HepG2 (cell line): ENCODE results near the gene AHSG. TPM values are rescaled to one million over a fixed set of nuclear protein-coding genes. Genes with fewer than 3 reads are reported as not detected.
A peak's percentile ranks its signal among the peaks of the same experiment; 100 is the strongest.

Experiments
- AGO2 ChIP-seq: fragments of 200-400 bp; formaldehyde crosslinking; optimal IDR thresholded peaks from 2 replicates; pipeline ENCODE3; 2017; ENCODE audit warnings: mild to moderate bottlenecking, low read depth, low read length, moderate library complexity
- DNMT3B ChIP-seq: conservative IDR thresholded peaks from 2 replicates; pipeline ENCODE4 v1.6.1; 2016; ENCODE audit warnings: missing biosample characterization, control low read depth
- FOXA3 ChIP-seq: IDR thresholded peaks from 2 replicates; pipeline ENCODE4 v1.6.1; 2016; ENCODE audit warnings: missing genetic modification reagents, missing compliant biosample characterization
- HES4 ChIP-seq: sonication (generic); formaldehyde crosslinking; IDR thresholded peaks from 2 replicates; pipeline ENCODE4 v1.9.0; 2021; ENCODE audit warnings: mild to moderate bottlenecking, missing genetic modification reagents, borderline replicate concordance
- HHEX ChIP-seq: IDR thresholded peaks from 2 replicates; pipeline ENCODE4 v1.6.1; 2016; ENCODE audit warnings: control low read depth
- HOMEZ ChIP-seq: IDR thresholded peaks from 2 replicates; pipeline ENCODE4 v1.6.1; 2016; ENCODE audit warnings: low read depth
- HOXA7 ChIP-seq: sonication (generic); formaldehyde crosslinking; IDR thresholded peaks from 2 replicates; pipeline ENCODE4 v1.8.1; 2022; ENCODE audit warnings: mild to moderate bottlenecking, missing genetic modification reagents, moderate library complexity
- IRF2 ChIP-seq: IDR thresholded peaks from 2 replicates; pipeline ENCODE4 v1.6.1; 2018; ENCODE audit warnings: missing genetic modification reagents, missing compliant biosample characterization
- ISX ChIP-seq: sonication (generic); formaldehyde crosslinking; conservative IDR thresholded peaks from 2 replicates; pipeline ENCODE4 v1.5.0; 2020; ENCODE audit warnings: missing genetic modification reagents
- POGZ ChIP-seq: sonication (generic); formaldehyde crosslinking; IDR thresholded peaks from 2 replicates; pipeline ENCODE4 v1.4.0; 2020; ENCODE audit warnings: mild to moderate bottlenecking, missing genetic modification reagents
- POLR2A ChIP-seq, 2 experiments: IDR thresholded peaks; 2 replicates each; pipeline ENCODE4 v1.6.1; 2011; ENCODE audit warnings: low read depth in 2 of 2, low read length in 2 of 2, mild to moderate bottlenecking in 1 of 2, moderate library complexity in 1 of 2; ENCODE audit not compliant: insufficient read depth in 1 of 2
- POLR2G ChIP-seq: fragments of 200-400 bp; formaldehyde crosslinking; IDR thresholded peaks from 2 replicates; pipeline ENCODE4 v1.6.1; 2018; ENCODE audit warnings: mild to moderate bottlenecking, low read depth, low read length, moderate library complexity
- PRPF4 ChIP-seq: fragments of 200-400 bp; formaldehyde crosslinking; IDR thresholded peaks from 2 replicates; pipeline ENCODE4 v1.6.1; 2016; ENCODE audit warnings: low read length, low read depth; ENCODE audit not compliant: poor library complexity, severe bottlenecking
- TP53 ChIP-seq: sonication (generic); formaldehyde crosslinking; conservative IDR thresholded peaks from 2 replicates; pipeline ENCODE4 v1.4.0; 2020; ENCODE audit warnings: missing genetic modification reagents
- ZBTB3 ChIP-seq: sonication (generic); formaldehyde crosslinking; IDR thresholded peaks from 2 replicates; pipeline ENCODE4 v1.4.0; 2020; ENCODE audit warnings: low read depth, mild to moderate bottlenecking, moderate library complexity, missing genetic modification reagents, borderline replicate concordance
- ZBTB39 ChIP-seq: sonication (generic); formaldehyde crosslinking; IDR thresholded peaks from 2 replicates; pipeline ENCODE4 v1.5.0; 2020; ENCODE audit warnings: missing genetic modification reagents
- ZNF34 ChIP-seq: sonication (generic); formaldehyde crosslinking; IDR thresholded peaks from 2 replicates; pipeline ENCODE4 v1.4.0; 2020; ENCODE audit warnings: mild to moderate bottlenecking, missing genetic modification reagents, borderline replicate concordance
- ZNF512B ChIP-seq: sonication (generic); formaldehyde crosslinking; IDR thresholded peaks from 2 replicates; pipeline ENCODE4 v1.5.1; 2020; ENCODE audit warnings: missing genetic modification reagents, mild to moderate bottlenecking, borderline replicate concordance
- ZNF550 ChIP-seq: sonication (generic); formaldehyde crosslinking; IDR thresholded peaks from 2 replicates; pipeline ENCODE4 v1.4.0; 2020; ENCODE audit warnings: mild to moderate bottlenecking, missing genetic modification reagents, borderline replicate concordance
- ZNF749 ChIP-seq: sonication (generic); formaldehyde crosslinking; IDR thresholded peaks from 2 replicates; pipeline ENCODE4 v1.8.0; 2022; ENCODE audit warnings: mild to moderate bottlenecking, missing genetic modification reagents, moderate library complexity, borderline replicate concordance
- ZUFSP ChIP-seq: sonication (generic); formaldehyde crosslinking; IDR thresholded peaks from 2 replicates; pipeline ENCODE4 v1.9.0; 2021; ENCODE audit warnings: missing genetic modification reagents, mild to moderate bottlenecking, borderline replicate concordance
- polyA plus RNA-seq, 8 experiments: library from polyadenylated mRNA; depleted of rRNA in 3 of 8; stranded (reverse) in 7 of 8; unstranded in 1 of 8; fragments of >200 nt; fragmentation: Illumina TruSeq in 4 of 8; extraction: Trizol in 4 of 8; gene quantifications; 2 replicates each; pipeline versions ENCODE4 v1.2.1 to v1.2.3, GENCODE V29; 2011 to 2016; ENCODE audit warnings: low read depth in 4 of 8, missing spikeins in 1 of 8, mixed read lengths in 1 of 8; ENCODE audit not compliant: insufficient read depth in 1 of 8
- total RNA-seq, 5 experiments: library from RNA; depleted of rRNA; stranded (reverse); fragments of >200 nt; fragmentation: Illumina TruSeq; extraction: Trizol; gene quantifications; 2 replicates each; pipeline ENCODE4 v1.2.3, GENCODE V29; 2016; ENCODE audit warnings: low read depth in 1 of 5

Gene AHSG
- total and polyA plus RNA-seq, 2 of the 13 experiments (the other 11 are each of a cell fraction or from before 2014, with no cell fraction given) = 2,043 to 19,152 TPM

GRCh38 chr3:186620213-186621092 is 7.6 kb downstream of the AHSG start (continued):
- TF ChIP-seq ZUFSP (CRISPR knock-in tag) = no peak
- TF ChIP-seq ZNF34 (CRISPR knock-in tag) = no peak
- peak; percentile 88 for TF ChIP-seq HES4 (CRISPR knock-in tag)
- TF ChIP-seq HHEX (CRISPR knock-in tag) = no peak
- peak; percentile 25; the same call in 1 of the 2 replicates for TF ChIP-seq FOXA3 (CRISPR knock-in tag)
- TF ChIP-seq ZBTB39 (CRISPR knock-in tag) = peak; percentile 70; the same call in 1 of the 2 replicates
- 0 out of 2 replicates have a peak, but pooled peaks have one; percentile 27 for TF ChIP-seq IRF2 (CRISPR knock-in tag)
- no peak; the same call in 1 of the 2 replicates for TF ChIP-seq HOXA7
- no peak for TF ChIP-seq POGZ
- peak; percentile 88 for TF ChIP-seq POLR2G
- no peak for TF ChIP-seq DNMT3B (CRISPR knock-in tag)
- TF ChIP-seq HOMEZ (CRISPR knock-in tag) = no peak
- TF ChIP-seq ZNF512B (CRISPR knock-in tag) = peak; percentile 75; the same call in 1 of the 2 replicates
- no peak for TF ChIP-seq ZNF550 (CRISPR knock-in tag)
- no peak for TF ChIP-seq ISX (CRISPR knock-in tag)
- TF ChIP-seq PRPF4 = no peak
- TF ChIP-seq AGO2 = peak; percentile 100
- TF ChIP-seq ZBTB3 (CRISPR knock-in tag) = peak; percentile 69; the same call in 1 of the 2 replicates
- peak; percentile 46; the same call in 1 of the 2 replicates for TF ChIP-seq ZNF749
- TF ChIP-seq TP53 (CRISPR knock-in tag) = no peak; the same call in 1 of the 2 replicates
- TF ChIP-seq POLR2A (IDR thresholded peaks at IDR 0.05; ENCODE audit: insufficient read depth in 1 of 2, low read depth in 2 of 2, low read length in 2 of 2) = peak; percentile 6 to 82; a peak in 3 of 4 replicates
